Kidney glomerular epithelial cell (primary cell): ENCODE measurements around the gene XAF1.
"Not testable (repeated sequence)": the region's sequence is repeated elsewhere in the genome, so short reads cannot be mapped to it uniquely, and the experiment has no call there.

Experiments used
- DNase-seq: peaks from one replicate; lab custom pipeline; 2025; lab: John Stamatoyannopoulos, UW

XAF1 gene, protein sequence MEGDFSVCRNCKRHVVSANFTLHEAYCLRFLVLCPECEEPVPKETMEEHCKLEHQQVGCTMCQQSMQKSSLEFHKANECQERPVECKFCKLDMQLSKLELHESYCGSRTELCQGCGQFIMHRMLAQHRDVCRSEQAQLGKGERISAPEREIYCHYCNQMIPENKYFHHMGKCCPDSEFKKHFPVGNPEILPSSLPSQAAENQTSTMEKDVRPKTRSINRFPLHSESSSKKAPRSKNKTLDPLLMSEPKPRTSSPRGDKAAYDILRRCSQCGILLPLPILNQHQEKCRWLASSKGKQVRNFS

DNA sequence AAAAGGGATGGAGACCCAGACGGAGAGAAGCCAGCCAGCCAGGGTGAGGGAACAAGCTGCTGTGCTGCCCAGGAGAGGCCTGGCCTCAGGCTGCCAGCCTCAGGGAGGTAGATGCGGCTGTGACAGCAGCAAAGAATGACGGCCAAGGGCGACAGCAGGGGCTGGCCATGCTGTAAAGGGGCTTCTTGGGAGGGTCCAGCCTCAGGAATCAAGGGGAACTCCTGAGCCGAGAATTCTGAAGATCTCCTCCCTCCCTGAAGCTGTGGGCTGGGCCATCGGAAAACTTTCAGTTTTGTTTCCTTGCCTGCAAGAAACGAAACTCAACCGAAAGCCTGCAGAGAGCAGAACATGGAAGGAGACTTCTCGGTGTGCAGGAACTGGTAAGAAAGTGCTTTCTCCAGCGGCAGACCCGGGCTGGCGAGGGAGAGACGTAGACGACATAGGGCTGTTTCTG, at the start of gene XAF1:
TSS of gene XAF1 (plus strand) at position 316 of the 454 bp plus-strand sequence. CDS start at position 349, 33 bp downstream.
- no peak for DNase-seq

DNA sequence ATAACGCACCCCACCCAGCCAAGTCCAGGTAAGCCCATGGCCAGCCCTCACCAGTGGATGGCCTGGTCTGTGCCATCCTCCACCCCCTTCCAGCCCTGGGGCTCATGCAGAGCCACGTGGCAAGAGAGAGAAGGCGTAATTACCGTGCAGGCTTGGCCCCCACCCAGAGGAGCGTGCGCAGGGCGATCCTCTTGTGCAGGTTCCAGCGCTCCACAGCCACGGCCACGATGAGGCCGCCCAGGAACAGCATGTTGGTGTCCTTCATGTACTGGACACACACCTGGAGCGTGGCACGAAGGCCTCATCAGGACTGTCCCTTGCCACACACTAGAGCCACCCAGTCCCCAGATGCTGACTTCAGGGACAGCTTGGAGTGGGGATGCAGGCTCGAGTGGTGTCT, 49.3 kb upstream of the XAF1 start:
- no peak for DNase-seq

DNA sequence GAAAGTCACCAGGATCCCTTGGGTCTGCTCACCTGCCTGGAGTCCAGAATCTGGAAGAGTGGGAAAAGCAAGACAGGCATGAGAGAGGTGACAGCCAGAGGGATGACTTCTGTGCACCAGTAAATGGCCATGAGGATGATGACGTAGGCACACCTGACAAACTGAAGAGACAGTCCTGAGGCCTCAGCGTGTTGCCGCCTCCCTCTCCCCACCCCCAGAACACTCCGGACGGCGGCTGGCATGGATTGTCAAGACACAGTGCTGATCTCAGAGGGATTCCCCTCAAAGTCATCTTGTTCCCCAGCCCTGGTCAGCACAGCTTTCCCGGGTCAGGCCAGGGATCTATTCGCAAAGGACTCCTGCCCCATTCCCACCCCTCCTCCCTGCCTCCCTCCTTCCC, 48.9 kb upstream of the XAF1 start:
- no peak for DNase-seq

GRCh38 chr17:6708357-6708961, 47.4 kb upstream of the XAF1 start:
- no peak for DNase-seq

DNA sequence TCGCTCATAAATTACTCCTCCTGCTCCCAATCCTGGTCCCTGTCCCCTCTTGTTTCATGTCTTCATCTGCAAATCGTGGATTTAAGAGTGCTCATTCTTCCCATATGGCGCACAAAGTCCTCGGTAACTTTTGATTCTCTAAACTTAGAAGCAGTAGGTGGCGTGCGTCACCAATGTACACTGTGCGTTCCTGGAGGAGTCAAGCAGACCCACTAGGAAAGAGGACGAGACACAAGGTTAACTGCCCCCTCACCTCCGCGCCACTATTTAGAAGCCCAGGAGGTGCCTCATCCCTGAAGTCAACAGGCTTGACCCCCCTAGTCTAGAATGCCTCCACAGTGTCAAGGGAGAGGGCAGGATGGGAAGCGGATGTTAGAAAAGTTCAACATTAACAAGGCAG, 45.5 kb upstream of the XAF1 start:
- no peak for DNase-seq

GRCh38 chr17:6711081-6711674, 44.7 kb upstream of the XAF1 start:
- DNase-seq = no peak

- DNase-seq = no peak
These were observed 44.2 kb upstream of the XAF1 start for GRCh38 chr17:6711681-6712057.

GRCh38 chr17:6712058-6712853, 43.6 kb upstream of the XAF1 start:
- no peak for DNase-seq

GRCh38 chr17:6712854-6713129, 43.1 kb upstream of the XAF1 start:
- DNase-seq = no peak

- no peak for DNase-seq
These were observed 42.5 kb upstream of the XAF1 start, which contains the start of gene SLC13A5 for GRCh38 chr17:6713130-6713917. SLC13A5 (minus strand) TSS chr17:6713369; CDS start chr17:6713333, 36 bp downstream.

DNA sequence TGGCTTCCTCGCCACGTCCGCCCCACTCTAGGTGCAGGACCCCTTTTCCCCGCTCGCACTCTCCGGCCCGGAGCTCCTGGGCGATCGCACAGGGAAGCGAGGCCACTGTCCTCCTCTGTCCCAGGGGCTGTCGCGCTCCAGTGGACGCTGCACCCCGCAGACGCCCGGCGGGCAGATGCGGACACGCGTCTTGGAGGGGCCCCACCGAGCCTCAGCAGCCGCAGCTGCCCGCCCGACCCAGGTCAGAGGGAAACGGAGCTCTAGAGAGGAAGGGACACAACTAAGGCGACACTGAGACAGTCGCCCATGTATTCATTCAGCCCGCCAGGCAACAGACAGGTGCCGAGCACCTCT, 42.0 kb upstream of the XAF1 start:
- DNase-seq = no peak

DNA sequence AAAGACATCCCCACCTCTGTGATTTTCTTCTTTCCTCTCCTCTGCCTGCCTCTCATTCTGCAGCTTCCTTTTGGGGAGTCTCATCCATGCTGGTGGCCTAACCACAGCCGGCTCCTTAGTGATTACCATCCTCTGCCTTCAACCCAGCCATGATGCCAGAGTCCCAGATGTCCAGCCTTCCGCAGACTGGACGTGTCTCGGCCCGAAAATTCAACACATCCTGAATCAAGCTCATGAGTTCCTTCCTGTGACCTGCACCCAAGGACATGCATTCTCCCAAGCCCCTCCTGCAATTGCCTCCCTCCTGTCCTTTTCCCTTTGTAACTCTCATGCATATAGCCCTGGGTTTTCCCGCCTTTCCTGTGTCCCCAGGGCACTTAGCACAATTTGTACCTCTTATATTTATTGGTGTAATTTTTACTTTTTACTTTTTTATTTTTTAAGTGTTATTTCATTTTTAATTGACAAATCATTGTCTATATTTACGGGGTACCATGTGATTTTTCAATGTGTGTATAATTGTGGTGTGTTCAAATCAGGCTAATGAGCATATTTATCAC, 41.5 kb upstream of the XAF1 start:
- no peak for DNase-seq

DNA sequence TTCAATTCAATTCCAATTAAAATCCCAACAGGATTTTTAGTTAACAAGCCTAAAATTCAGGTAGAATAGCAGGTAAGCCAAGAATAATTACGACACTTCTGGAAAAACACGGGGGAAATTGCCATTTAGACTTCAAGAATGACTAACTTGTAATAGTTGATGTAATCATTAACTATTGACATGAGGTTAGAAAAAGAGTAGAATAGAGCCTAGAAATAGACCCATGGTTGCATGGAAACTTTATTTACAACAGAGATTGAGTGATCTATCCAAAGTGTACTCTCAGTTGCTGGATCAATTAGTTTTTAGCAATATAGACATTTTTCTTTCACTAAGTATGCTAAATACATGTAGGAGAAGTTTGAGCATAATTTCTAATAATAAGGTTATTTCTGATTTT, 39.1 kb upstream of the XAF1 start:
- no peak for DNase-seq

GRCh38 chr17:6721744-6722143, 34.1 kb upstream of the XAF1 start:
- DNase-seq = no peak

DNA sequence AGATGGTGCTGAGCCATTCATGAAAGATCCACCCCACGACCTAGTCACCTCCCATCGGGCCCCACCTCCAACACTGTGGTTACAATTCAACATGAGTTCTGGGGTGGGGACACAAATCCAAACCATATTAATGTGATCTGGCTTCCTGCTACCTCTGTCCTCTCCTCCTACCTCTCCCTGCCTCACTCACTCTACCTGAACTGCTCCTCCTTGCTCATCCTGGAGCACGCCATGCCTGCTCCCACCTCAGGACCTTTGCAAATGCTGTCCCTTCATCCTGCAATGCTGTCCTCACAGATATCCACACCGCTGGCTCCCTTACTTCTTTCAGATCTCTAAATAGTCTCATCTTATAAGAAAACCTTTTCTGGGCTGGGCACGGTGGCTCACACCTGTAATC, 31.8 kb upstream of the XAF1 start:
- no peak for DNase-seq

DNA sequence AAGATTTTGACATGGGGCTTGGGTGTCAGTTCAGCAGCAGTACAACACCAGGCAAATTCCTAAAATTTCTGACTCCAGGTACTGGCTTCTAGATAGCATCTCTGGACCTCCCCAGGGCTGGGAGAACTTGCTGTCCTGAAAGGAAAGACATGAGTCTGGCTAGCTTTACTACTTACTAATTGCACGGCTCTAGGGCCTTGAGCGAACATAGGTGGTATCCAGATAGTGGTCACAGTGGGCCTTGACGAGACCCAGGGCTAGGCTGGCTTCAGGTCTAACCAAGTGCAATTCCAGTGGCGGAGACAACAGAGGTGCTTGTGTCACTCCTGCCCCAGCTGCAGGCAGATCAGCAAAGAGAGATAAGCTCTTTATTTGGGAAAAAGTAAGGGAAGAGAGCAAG, 26.3 kb upstream of the XAF1 start:
- no peak for DNase-seq

DNA sequence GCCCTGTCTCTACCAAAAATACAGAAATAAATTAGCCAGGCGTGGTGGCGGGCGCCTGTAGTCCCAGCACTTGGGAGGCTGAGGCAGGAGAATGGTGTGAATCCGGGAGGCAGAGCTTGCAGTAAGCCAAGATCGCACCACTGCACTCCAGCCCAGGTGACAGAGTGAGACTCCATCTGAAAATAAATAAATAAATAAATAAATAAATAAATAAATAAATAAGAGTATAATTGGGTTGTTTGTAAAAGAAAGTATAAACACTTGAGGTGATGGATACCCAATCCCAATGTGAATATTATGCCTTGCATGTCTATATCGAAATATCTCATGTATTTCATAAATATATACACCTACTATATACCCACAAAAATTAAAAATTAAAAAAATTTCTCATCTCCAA, 9.2 kb upstream of the XAF1 start:
- DNase-seq = not testable (repeated sequence)

DNA sequence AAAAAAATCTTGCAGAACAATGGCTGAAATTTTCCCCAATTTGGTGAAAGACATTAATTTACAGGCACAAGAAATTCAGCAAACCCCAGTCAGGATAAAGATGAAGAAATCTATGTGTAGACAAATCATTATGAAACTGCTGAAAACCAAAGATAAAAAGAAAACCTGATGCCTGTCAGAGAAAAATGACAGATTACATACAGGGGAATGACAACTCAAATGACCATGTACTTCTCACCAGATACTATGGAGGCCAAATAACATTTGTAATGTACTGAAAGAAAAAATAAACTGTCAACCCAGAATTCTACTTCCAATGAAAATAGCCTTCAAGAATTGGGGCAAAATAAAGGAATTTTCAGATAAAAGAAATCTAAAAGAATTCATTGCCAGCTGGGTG, 7.2 kb upstream of the XAF1 start:
- no peak for DNase-seq

DNA sequence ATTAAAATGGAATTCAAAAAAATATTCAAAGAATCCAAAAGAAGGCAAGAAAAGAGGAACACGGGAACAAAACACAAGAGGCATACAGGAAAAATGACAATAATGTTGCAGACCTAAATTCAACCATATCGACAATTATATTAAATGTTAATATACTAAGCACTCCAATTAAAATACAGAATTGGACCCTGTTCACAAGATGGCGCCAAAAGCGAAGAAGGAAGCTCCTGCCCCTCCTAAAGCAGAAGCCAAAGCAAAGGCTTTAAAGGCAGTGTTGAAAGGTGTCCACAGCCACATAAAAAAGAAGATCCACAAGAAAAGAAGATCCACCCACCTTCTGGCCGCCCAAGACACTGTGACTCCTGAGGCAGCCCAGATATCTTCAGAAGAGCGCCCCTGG, 6.3 kb upstream of the XAF1 start:
- no peak for DNase-seq

- peak; percentile 93 for DNase-seq
These were observed 3.6 kb upstream of the XAF1 start for GRCh38 chr17:6752068-6752909.

DNA sequence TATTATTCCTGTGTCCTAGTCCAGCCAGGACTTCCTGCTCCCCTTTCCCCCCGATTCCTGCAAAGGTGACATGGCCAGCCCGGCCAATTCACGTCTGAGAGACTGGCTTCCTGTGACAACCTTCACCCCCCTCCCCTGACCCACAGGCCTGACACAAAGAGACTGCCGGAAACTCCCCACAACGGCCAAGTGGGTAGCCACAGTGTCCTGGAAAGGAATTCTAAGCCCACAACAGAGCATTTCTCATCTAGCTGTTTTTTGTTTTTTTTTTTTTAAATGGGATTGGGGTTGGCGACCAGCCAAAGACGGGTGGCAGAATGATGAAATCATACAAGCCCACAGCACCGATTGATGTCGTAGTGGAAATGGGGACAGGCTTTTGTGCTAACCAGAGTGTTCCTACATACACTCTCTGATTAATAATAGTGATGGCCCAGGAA, 2.8 kb upstream of the XAF1 start:
- DNase-seq = peak; percentile 67
